HG02759 (cell line): ENCODE data around the gene MACROD2.

Experiments
- ATAC-seq: cut with Tn5 transposase; IDR thresholded peaks from one replicate; pipeline ENCODE4 v1.9.1; 2021; ENCODE audit warnings: mild to moderate bottlenecking, moderate library complexity; ENCODE audit not compliant: unreplicated experiment

The MACROD2 gene

DNA sequence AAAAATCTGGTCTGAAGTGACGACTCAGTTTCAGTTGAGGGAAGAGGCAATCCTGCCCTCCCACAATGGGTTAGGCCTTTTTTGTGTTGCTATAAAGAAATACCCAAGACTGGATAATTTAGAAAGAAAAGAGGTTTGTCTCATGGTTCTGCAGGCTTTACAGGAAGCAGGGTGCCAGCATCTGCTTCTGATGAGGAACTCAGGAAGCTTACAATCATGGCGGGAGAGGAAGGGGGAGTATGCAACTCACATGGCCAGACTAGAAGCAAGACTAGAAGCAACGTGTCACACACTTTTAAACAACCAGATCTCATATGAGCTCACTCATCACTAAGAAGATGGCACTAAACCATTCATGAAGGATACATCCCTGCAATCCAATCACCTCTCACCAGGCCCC is 2048.6 kb downstream of the MACROD2 start:
- no peak for ATAC-seq

DNA sequence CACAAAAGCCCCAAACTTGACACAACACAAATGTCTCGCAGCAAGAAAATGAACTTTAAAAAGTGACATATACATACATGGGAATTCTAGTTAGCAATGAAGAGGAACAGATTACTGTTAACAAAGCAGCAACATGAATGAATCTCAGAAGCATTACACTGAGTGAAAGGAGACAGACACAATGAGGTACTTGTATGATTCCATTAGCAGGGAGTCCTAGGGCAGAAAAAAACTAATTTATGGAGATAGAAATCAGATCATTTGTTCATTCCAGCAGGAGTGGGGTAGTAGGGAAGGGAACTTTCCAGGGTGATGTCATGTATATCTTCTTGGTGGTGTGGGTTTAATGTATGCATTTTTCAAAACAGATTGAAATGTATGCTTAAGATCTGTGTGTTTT is 2053.6 kb downstream of the MACROD2 start:
- ATAC-seq: no peak

DNA sequence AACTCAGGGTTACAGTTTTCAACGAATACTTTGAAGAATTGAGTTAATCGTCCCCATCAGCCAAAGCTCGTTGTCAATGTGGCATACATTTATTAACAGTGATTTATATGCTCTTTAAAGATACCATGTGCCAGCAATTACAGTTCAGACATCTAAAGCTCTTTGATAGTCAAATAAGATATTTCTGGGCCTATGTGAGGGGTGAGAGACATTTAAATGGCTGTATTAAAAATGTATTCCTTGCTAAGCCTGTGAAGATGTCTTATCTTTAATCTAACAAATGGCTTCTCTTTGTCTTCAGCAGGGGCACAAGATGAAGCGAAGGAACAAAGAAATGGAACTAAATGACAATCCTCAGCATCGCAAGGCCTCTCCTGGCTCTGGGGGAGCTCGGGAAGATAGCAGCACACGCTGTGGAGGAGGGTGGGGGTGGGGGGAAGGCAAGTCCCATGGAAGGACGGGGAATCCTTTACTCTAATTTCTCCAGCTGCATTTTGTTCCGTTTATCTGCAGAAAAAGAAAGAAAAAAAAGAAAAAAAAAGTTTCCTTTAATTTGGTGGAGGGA is 2054.3 kb downstream of the MACROD2 start:
- ATAC-seq: no peak

DNA sequence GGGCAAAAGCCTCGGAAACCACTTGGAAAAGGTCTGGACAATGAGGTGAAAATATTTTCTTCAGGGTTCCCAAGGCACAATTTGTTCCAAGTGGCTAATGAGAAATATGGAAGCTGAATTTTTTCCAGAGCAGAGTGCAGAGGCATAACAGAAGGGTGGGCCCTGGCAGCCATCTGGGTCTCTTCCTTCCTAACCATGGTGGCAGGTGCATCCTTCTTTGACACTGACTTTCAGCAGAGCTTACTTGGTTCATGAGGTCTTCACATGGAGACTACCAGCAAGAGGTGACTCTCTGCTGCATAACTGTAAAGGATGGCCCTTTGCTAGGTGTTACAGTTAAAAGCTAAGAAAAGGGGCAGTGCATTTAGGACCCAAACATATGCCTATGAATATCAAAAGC is 2055.1 kb downstream of the MACROD2 start:
- no peak for ATAC-seq

DNA sequence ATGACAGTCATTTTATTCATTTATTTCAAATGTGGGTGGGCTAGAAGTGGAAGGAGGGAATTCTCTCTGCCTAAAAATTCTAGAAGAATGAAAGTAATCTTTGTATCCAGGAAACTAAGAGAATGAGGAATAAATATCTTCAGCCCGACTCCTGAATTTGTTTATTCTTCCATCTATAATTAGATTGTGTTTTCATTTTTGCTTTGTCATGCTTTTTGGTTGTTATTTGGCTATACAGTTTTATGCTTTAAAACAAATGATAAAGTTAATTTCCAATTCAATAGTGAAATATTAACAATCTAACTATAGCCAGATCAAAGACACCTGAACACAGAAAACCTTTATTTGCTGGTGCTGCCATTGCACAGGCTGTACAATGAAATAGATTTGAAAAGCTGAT is 2056.7 kb downstream of the MACROD2 start:
- no peak for ATAC-seq

DNA sequence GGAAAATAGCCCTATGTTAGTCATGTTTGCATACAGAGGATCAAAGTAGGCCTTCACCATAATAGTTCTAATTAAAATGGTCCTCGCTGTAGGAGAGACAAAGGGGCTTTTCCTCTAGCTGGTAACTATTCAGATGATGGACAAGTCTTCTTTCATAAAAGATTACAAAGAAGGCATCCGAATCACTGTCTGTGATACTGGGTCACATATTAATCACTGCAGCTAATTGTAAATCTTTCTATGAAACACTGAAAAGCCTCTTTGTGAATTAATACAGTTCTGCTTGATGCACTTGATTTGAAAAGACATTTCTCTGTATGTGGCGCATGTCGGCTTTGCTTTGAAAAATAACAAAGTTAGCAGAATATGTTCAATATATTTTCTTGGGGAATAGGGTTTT is 2057.1 kb downstream of the MACROD2 start:
- no peak for ATAC-seq

DNA sequence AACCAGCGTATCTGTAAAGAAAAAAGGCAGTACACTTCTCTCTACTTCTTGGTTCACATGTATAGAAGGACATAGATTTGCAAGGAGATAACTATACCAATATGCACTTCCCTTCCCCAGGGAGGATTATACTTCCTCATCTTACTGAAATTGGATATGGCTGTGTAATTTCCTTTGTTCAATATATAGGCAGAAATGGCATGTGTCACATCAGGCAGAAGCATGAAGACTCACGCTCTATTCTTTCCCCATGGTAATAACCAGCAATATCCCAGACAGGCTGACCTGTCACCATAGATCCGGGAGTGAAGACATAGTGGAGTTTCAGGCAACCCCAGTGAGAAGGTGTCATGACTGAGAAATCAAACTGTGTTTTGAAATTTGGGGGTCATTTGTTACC is 2059.7 kb downstream of the MACROD2 start:
- no peak for ATAC-seq

DNA sequence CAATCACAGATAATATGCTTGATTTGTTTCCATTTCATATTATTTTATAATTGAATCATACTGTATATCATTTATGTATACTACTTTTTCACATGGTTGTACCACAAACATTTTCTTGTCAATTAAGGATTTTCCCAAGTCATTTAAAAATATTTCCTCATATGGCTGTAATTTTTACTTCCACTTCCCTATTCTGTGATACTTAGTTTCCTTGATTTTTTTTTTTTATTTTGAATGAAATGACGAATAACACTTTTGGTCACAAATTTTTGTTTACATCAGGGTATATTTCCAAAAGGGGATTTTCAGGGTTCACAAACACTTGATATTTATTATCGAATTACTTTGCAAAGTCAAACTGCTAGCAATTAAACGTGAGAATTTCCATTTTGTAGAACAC is 2062.3 kb downstream of the MACROD2 start:
- ATAC-seq: no peak

DNA sequence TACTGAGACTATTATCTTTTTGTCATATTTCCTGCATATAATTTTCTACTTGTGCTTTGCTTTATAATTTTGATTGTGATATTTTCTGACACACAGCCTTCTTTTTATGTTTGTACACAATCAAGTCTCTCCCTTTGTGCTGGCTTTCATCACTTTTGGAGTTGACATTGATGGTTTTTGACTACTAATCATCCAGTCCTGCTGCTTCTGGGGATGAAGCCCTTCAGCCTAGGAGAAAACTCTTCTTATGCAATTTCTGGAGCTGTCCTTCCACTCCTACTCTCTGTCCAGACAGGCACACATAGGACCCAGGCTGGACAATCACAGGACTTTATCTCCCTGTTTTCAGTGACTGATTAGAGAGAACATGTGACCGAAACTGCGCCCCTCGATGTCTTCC is 2063.0 kb downstream of the MACROD2 start:
- ATAC-seq: no peak

DNA sequence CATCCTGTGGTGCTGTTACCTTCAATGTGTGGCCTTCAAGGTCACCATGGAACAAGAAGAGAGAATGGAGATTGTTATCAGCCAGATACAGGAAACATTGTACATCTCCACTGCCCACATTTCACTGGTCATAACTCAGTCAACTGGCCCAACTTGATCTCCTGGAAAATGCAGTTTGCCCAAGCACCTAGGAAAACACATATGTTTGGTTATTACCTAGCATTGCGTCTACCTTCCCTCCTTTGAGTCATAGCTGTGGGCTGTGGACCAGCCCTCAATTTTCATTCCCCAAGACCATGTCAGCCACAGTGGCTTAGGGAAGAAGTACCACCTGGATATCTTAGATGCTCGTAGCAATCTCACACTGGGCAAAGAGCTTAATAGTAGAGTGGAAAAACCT is 2064.5 kb downstream of the MACROD2 start:
- no peak for ATAC-seq

- ATAC-seq: no peak
These were observed 2066.0 kb downstream of the MACROD2 start for GRCh38 chr20:16061351-16061750.

- no peak for ATAC-seq
These were observed 2067.6 kb downstream of the MACROD2 start for GRCh38 chr20:16062661-16063581.

DNA sequence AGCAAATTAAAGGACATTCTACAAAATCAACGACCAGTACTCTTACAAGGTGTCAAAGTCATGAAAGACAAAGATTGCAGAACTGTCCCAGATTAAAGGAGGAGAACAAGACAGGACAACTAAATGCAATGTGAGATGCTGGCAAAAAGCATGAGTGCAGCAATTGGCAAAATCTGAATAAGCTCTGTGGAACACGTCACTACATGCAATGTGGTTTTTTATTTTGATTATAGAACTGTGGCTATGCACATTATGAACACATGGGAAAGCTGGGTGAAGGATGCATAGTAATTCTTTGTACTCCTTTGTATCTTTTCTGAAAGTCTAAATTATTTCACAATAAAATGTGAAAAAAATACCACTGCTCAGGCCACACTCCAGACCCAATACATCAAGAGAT is 2068.6 kb downstream of the MACROD2 start:
- no peak for ATAC-seq

- no peak for ATAC-seq
These were observed 2069.8 kb downstream of the MACROD2 start for GRCh38 chr20:16064989-16065707.

- no peak for ATAC-seq
These were observed 2071.3 kb downstream of the MACROD2 start for GRCh38 chr20:16066571-16066970.

DNA sequence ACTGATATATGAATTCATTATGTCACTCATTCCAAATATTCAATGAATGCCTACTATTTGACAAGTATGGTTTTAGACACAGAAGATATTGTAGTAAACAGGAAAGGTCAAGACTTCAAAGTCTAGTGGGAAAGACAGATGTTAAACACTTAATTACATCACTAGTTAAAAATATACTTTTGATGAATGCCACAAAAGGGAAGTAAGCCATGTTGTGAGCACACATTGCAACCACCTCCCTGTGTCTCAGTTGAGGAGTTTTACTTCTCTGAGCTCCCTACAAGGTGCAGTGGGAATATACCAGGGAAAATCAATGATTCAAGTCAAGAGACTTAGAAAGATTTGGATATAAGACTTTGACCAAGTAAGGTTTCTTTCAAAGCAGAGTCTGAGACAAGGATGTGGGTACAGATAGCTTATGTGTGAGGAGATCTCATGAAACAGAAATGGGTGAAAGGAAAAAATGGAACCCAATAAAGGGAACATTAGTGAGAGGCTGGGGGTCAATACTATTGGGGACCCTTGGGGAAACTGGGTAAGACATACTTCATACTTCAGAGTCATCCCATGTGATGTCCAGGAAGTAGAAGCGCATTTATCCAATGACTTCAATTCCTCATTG is 2074.2 kb downstream of the MACROD2 start:
- peak; percentile 91 for ATAC-seq

DNA sequence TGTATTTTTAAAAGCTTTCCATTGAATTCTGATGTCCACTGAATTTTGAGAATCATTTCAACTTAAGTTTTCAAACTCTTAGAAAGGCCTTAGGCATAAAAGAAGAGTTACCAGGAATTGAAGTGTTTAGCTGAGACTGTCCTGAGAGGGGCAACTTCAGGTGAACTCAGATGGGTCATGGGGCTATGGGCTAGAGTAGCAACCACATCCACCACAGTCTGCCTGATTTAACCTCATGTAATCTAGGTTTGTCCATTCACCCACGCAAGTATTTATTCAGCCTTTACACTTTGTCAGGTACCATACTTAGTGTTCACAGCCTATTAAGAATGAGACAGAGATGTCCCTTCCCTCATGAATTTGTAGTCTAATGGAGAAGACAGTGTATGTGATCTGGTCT is 2076.9 kb downstream of the MACROD2 start:
- no peak for ATAC-seq

DNA sequence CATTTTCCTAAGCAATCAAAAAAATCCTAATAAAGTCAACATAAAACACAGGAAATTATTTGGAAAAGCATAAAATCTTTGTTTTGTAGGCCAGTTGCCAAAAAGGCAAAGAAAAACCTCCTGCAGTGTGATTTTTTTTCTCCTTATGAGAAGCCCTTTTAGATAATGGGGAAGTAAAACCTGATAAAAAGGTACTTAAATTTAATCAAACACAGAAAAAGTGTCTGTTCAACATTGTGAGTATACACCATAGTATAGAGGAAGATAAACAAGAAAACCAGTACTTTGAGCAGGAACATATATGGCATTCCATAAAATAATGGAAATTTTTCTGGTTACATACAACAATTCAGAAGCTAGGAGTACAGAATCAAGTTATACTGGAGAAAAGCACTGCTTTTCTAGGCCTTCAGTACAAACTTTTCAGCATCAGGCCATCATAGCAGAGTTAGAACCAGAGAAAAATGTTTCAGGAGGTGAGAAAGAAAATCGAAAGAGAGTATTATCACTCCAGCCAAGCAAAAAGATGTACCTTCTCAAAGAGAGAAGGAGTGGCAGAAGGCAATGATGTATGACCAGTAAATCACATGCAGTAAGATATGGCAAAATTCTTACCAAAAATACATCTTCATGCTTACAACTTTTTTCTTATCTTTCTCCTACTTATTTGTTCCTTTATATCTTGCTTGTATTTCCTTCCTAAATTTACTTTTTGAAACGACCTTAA is 2083.0 kb downstream of the MACROD2 start:
- no peak for ATAC-seq

- no peak for ATAC-seq
These were observed 2086.1 kb downstream of the MACROD2 start for GRCh38 chr20:16081421-16081820.

GRCh38 chr20:16082051-16082550 is 2086.8 kb downstream of the MACROD2 start:
- no peak for ATAC-seq
